CD14-positive monocyte (primary cell): ENCODE data around the gene HLA-A. TPM values are rescaled to one million over a fixed set of nuclear protein-coding genes. Genes with fewer than 3 reads are reported as not detected.
A peak's percentile ranks its signal among the peaks of the same experiment; 100 is the strongest.
"Not testable (repeated sequence)": the region's sequence is repeated elsewhere in the genome, so short reads cannot be mapped to it uniquely, and the experiment has no call there.

ENCODE experiments used
- DNase-seq, 3 donors: peaks; one replicate each; pipeline ENCODE4 v3.0.0-alpha.2; 2011 to 2022
- H2AFZ ChIP-seq: 2 replicates; pipeline ENCODE4 v1.6.0; 2012; ENCODE audit warnings: mild to moderate bottlenecking, low read depth, low read length, inconsistent platforms; ENCODE audit not compliant: insufficient read depth, poor library complexity, severe bottlenecking
- H3K27ac ChIP-seq, 2 donors: 1 replicate in 1 of 2; 2 replicates in 1 of 2; pipeline ENCODE4 v1.5.1; 2012 to 2013; ENCODE audit warnings: low read length in 2 of 2, control low read depth in 1 of 2, inconsistent platforms in 1 of 2, low read depth in 1 of 2, mild to moderate bottlenecking in 1 of 2
- H3K27me3 ChIP-seq, 2 donors: one replicate each; pipeline versions ENCODE4 v1.6.0 to v1.6.1; 2011 to 2013; ENCODE audit warnings: low read length in 2 of 2; ENCODE audit not compliant: control insufficient read depth in 2 of 2, insufficient read depth in 2 of 2
- H3K36me3 ChIP-seq, 2 donors: replicated peaks in 1 of 2; 1 replicate in 1 of 2; 2 replicates in 1 of 2; pipeline versions ENCODE4 v1.5.1 to v1.6.1; 2012 to 2013; ENCODE audit warnings: low read length in 2 of 2, control low read depth in 1 of 2, inconsistent platforms in 1 of 2, mild to moderate bottlenecking in 1 of 2; ENCODE audit not compliant: insufficient read depth in 2 of 2, control insufficient read depth in 1 of 2
- H3K4me1 ChIP-seq, 2 donors: 1 replicate in 1 of 2; 2 replicates in 1 of 2; pipeline versions ENCODE4 v1.5.1 to v1.6.1; 2012 to 2013; ENCODE audit warnings: low read length in 2 of 2, control low read depth in 1 of 2, inconsistent platforms in 1 of 2, mild to moderate bottlenecking in 1 of 2, moderate library complexity in 1 of 2; ENCODE audit not compliant: insufficient read depth in 2 of 2, control insufficient read depth in 1 of 2
- H3K4me2 ChIP-seq: replicated peaks from 2 replicates; pipeline ENCODE3; 2012; ENCODE audit warnings: low read length, moderate library complexity, mild to moderate bottlenecking; ENCODE audit not compliant: poor library complexity, severe bottlenecking; ENCODE audit errors: extremely low read depth
- H3K4me3 ChIP-seq, 3 experiments: fragments of 200-600 bp in 1 of 3; sonication (generic) in 1 of 3; replicated peaks in 1 of 3; 1 replicate in 2 of 3; 2 replicates in 1 of 3; pipeline ENCODE4 v1.5.1; 2011 to 2013; ENCODE audit warnings: low read length in 3 of 3, mild to moderate bottlenecking in 3 of 3, control low read depth in 2 of 3, low read depth in 2 of 3, inconsistent platforms in 1 of 3, moderate library complexity in 1 of 3
- H3K79me2 ChIP-seq: 2 replicates; pipeline ENCODE4 v1.6.0; 2012; ENCODE audit warnings: mild to moderate bottlenecking, control low read depth, inconsistent platforms, low read length, moderate library complexity; ENCODE audit not compliant: insufficient read depth
- H3K9ac ChIP-seq: 2 replicates; pipeline ENCODE4 v1.6.0; 2017; ENCODE audit warnings: low read length, mild to moderate bottlenecking; ENCODE audit not compliant: insufficient read depth, poor library complexity, severe bottlenecking
- H3K9me3 ChIP-seq, 2 donors: replicated peaks in 1 of 2; 1 replicate in 1 of 2; 2 replicates in 1 of 2; pipeline versions ENCODE4 v1.5.1 to v1.6.1; 2012 to 2013; ENCODE audit warnings: low read length in 2 of 2, control low read depth in 1 of 2; ENCODE audit not compliant: control insufficient read depth in 1 of 2, insufficient read depth in 1 of 2
- H4K20me1 ChIP-seq: 2 replicates; pipeline ENCODE4 v1.6.0; 2012; ENCODE audit warnings: mild to moderate bottlenecking, low read length, control low read depth, moderate library complexity; ENCODE audit not compliant: insufficient read depth
- H3K27ac Mint-ChIP-seq, 7 donors: one replicate each; pipeline ENCODE4 v1.8.0; 2020; ENCODE audit warnings: mild to moderate bottlenecking in 7 of 7, mixed read lengths in 7 of 7, moderate library complexity in 6 of 7, inconsistent platforms in 2 of 7
- H3K27me3 Mint-ChIP-seq, 3 donors: one replicate each; pipeline ENCODE4 v1.8.0; 2021 to 2022; ENCODE audit warnings: low read depth in 3 of 3, mild to moderate bottlenecking in 3 of 3, mixed read lengths in 3 of 3, moderate library complexity in 3 of 3, inconsistent platforms in 1 of 3
- H3K36me3 Mint-ChIP-seq, 2 donors: one replicate each; pipeline ENCODE4 v1.8.0; 2020; ENCODE audit warnings: mixed read lengths in 2 of 2, inconsistent platforms in 1 of 2, mild to moderate bottlenecking in 1 of 2
- H3K4me1 Mint-ChIP-seq: one replicate; pipeline ENCODE4 v1.8.0; 2020; ENCODE audit warnings: mild to moderate bottlenecking, mixed read lengths
- H3K4me3 Mint-ChIP-seq, 2 donors: one replicate each; pipeline ENCODE4 v1.8.0; 2020; ENCODE audit warnings: mild to moderate bottlenecking in 2 of 2, mixed read lengths in 2 of 2, moderate library complexity in 1 of 2
- H3K9me3 Mint-ChIP-seq, 7 donors: one replicate each; pipeline ENCODE4 v1.8.0; 2020 to 2022; ENCODE audit warnings: mixed read lengths in 7 of 7, mild to moderate bottlenecking in 6 of 7, moderate library complexity in 6 of 7, inconsistent platforms in 2 of 7
- CTCF ChIP-seq: fragments of 200-600 bp; IDR thresholded peaks from one replicate; pipeline ENCODE4 v1.8.0; 2022; ENCODE audit warnings: antibody characterized with exemption, mild to moderate bottlenecking
- WGBS: methylation state at CpG from one replicate; pipeline ENCODE4 v1.1.5; 2013; ENCODE audit warnings: missing lambda C conversion rate; ENCODE audit not compliant: insufficient coverage; 5-methylcytosine and 5-hydroxymethylcytosine counted together
- intact Hi-C, 2 donors: fragments of 100-400 bp; cut with micrococcal nuclease; formaldehyde crosslinking; loops; one replicate each; pipeline versions ENCODE4 v1.15.0 to v1.15.1; 2023
- polyA plus RNA-seq, 3 donors: library from polyadenylated mRNA; depleted of rRNA in 1 of 3; unstranded in 2 of 3; stranded (reverse) in 1 of 3; fragments of 300-500 nt in 2 of 3; fragments of >200 nt in 1 of 3; fragmentation: Illumina TruSeq in 2 of 3; gene quantifications; 1 replicate in 2 of 3; 2 replicates in 1 of 3; pipeline ENCODE4 v1.2.3, GENCODE V29; 2012 to 2021

HLA-A gene
- polyA plus RNA-seq, 3 donors = 1,518 to 2,788 (median 1,574) TPM

GRCh38 chr6:29977425-29977727, 35.0 kb downstream of the HLA-A start:
- intact Hi-C loops = loop anchor here in 1 of 2 donors (10.0 kb wide), 1 partner anchor 53 kb away; no protein-coding TSS in a partner anchor
- Histone ChIP-seq H3K27me3 (peaks cover 33 to 54% of the 10 kb centered on the region in 2 donors), H3K79me2 (no peaks in the 10 kb centered on the region), H2AFZ (peak overlapping the region; percentile 79), H3K36me3 (no peaks in the 10 kb centered on the region), H3K4me1 (peaks cover 24 to 32% of the 10 kb centered on the region in 2 donors), H3K9ac (peak overlapping the region; percentile 59), H3K9me3 (no peaks in the 10 kb centered on the region), H4K20me1 (no peaks in the 10 kb centered on the region), H3K4me3 (peak overlapping the region in 1 of 3 experiments; percentile 73), H3K27ac (no peak overlapping the region), H3K4me2 (peak overlapping the region; percentile 71)
- Mint-ChIP-seq H3K36me3 (peaks cover 8 to 26% of the 10 kb centered on the region in 2 donors), H3K9me3 (peaks cover 0 to 15% (median 12%) of the 10 kb centered on the region in 7 donors), H3K27ac (peak overlapping the region in 2 of 7 donors; percentile 69 to 80), H3K27me3 (peaks cover 55 to 60% (median 60%) of the 10 kb centered on the region in 3 donors), H3K4me3 (peak overlapping the region; percentile 93 to 99), H3K4me1 (peaks cover 46% of the 10 kb centered on the region)
- no peak for DNase-seq
- no peak for TF ChIP-seq CTCF
- no CpG with 5 or more reads among the region's 4 CpGs for WGBS

GRCh38 chr6:29980013-29980412, 37.7 kb downstream of the HLA-A start:
- peaks cover 0 to 15% (median 8%) of the 10 kb centered on the region in 7 donors for H3K9me3 Mint-ChIP-seq
- WGBS = no CpG with 5 or more reads among the region's 4 CpGs
- DNase-seq, H3K9ac ChIP-seq, H4K20me1 ChIP-seq, H3K36me3 ChIP-seq, H3K4me3 Mint-ChIP-seq, H2AFZ ChIP-seq, intact Hi-C loops, H3K27ac Mint-ChIP-seq, H3K79me2 ChIP-seq, H3K4me3 ChIP-seq, H3K4me2 ChIP-seq, H3K9me3 ChIP-seq, H3K27ac ChIP-seq: not testable (repeated sequence)
- H3K36me3 Mint-ChIP-seq = peaks cover 8 to 19% of the 10 kb centered on the region in 2 donors
- H3K27me3 ChIP-seq = peaks cover 28 to 38% of the 10 kb centered on the region in 2 donors
- peaks cover 37 to 40% (median 38%) of the 10 kb centered on the region in 3 donors for H3K27me3 Mint-ChIP-seq
- H3K4me1 Mint-ChIP-seq = peaks cover 45% of the 10 kb centered on the region
- H3K4me1 ChIP-seq = peaks cover 21 to 25% of the 10 kb centered on the region in 2 donors
